H1 (cell line): Measurements from ENCODE around the gene MARK4. TPM values are rescaled to one million over a fixed set of nuclear protein-coding genes. Genes with fewer than 3 reads are reported as not detected.

Experiments used
- CTCF ChIA-PET: fragments of 300-600 bp; sonication (Branson Sonifier 250); formaldehyde crosslinking; loops from one replicate; lab custom pipeline; 2021; ENCODE audit not compliant: partially characterized antibody; lab: Charles Lee
- POLR2A ChIA-PET: fragments of 300-600 bp; sonication (Branson Sonifier 250); formaldehyde crosslinking; loops from one replicate; lab custom pipeline; 2021; ENCODE audit warnings: inconsistent platforms; ENCODE audit not compliant: partially characterized antibody; lab: Charles Lee
- DNase-seq, 2 experiments: peaks; one replicate each; pipeline versions ENCODE4 v3.0.0 to v3.0.0-alpha.2; 2010 to 2022; ENCODE audit warnings: low spot score in 2 of 2, low read depth in 1 of 2, mixed read lengths in 1 of 2
- FAIRE-seq: peaks from 2 replicates; lab custom pipeline; 2011; peaks lifted over from hg19 to GRCh38; lab: Jason Lieb, UNC
- H2AFZ ChIP-seq: 2 replicates; pipeline ENCODE4 v1.8.1; 2012; ENCODE audit warnings: low read length, inconsistent platforms
- H2AK5ac ChIP-seq: 2 replicates; pipeline ENCODE4 v1.6.1; 2013; ENCODE audit warnings: low read depth, low read length
- H2BK120ac ChIP-seq: replicated peaks from 2 replicates; pipeline ENCODE3; 2013; ENCODE audit warnings: low read depth, low read length, inconsistent platforms
- H2BK12ac ChIP-seq: 2 replicates; pipeline ENCODE4 v1.6.1; 2013; ENCODE audit warnings: low read depth, low read length
- H2BK15ac ChIP-seq: 2 replicates; pipeline ENCODE4 v1.6.1; 2013; ENCODE audit warnings: low read length
- H2BK20ac ChIP-seq: 2 replicates; pipeline ENCODE4 v1.6.1; 2013; ENCODE audit warnings: low read length
- H2BK5ac ChIP-seq: 2 replicates; pipeline ENCODE4 v1.6.1; 2013; ENCODE audit warnings: low read depth, low read length
- H3K14ac ChIP-seq: 2 replicates; pipeline ENCODE4 v1.6.1; 2013; ENCODE audit warnings: inconsistent platforms; ENCODE audit not compliant: insufficient read length
- H3K18ac ChIP-seq: 2 replicates; pipeline ENCODE4 v1.6.1; 2013; ENCODE audit warnings: low read length; ENCODE audit errors: extremely low read depth
- H3K23ac ChIP-seq: 2 replicates; pipeline ENCODE4 v1.6.1; 2013; ENCODE audit warnings: inconsistent platforms; ENCODE audit not compliant: insufficient read length
- H3K23me2 ChIP-seq: 2 replicates; pipeline ENCODE4 v1.6.1; 2013; ENCODE audit warnings: low read depth, low read length
- H3K27ac ChIP-seq: 2 replicates; pipeline ENCODE4 v1.6.1; 2011; ENCODE audit warnings: low read depth, low read length, inconsistent platforms
- H3K27me3 ChIP-seq, 4 experiments: replicated peaks in 1 of 4; 1 replicate in 1 of 4; 2 replicates in 3 of 4; pipeline versions ENCODE4 v1.6.1 to v1.8.1; 2011 to 2013; ENCODE audit warnings: low read length in 3 of 4, mild to moderate bottlenecking in 3 of 4, inconsistent platforms in 2 of 4, mixed read lengths in 2 of 4, moderate library complexity in 1 of 4; ENCODE audit not compliant: control insufficient read depth in 3 of 4, insufficient read depth in 3 of 4; ENCODE audit errors: extremely low read depth in 1 of 4
- H3K36me3 ChIP-seq, 4 experiments: 2 replicates each; pipeline versions ENCODE4 v1.6.1 to v1.8.1; 2011 to 2013; ENCODE audit warnings: mild to moderate bottlenecking in 4 of 4, low read length in 3 of 4, moderate library complexity in 2 of 4, control low read depth in 1 of 4, inconsistent platforms in 1 of 4; ENCODE audit not compliant: insufficient read depth in 4 of 4, control insufficient read depth in 2 of 4
- H3K4ac ChIP-seq: replicated peaks from 2 replicates; pipeline ENCODE3; 2013; ENCODE audit warnings: low read length, low read depth, mixed read lengths, inconsistent platforms; ENCODE audit not compliant: insufficient read length
- H3K4me1 ChIP-seq, 4 experiments: replicated peaks in 1 of 4; 1 replicate in 1 of 4; 2 replicates in 3 of 4; pipeline versions ENCODE4 v1.6.1 to v1.8.1; 2011 to 2013; ENCODE audit warnings: low read length in 3 of 4, inconsistent platforms in 2 of 4, mixed read lengths in 1 of 4; ENCODE audit not compliant: insufficient read depth in 4 of 4, control insufficient read depth in 3 of 4
- H3K4me2 ChIP-seq, 2 experiments: 2 replicates each; pipeline versions ENCODE4 v1.6.1 to v1.8.1; 2011 to 2013; ENCODE audit warnings: low read depth in 2 of 2, low read length in 2 of 2, control low read depth in 1 of 2, inconsistent platforms in 1 of 2, mild to moderate bottlenecking in 1 of 2; ENCODE audit not compliant: insufficient read depth in 1 of 2
- H3K4me3 ChIP-seq, 4 experiments: fragments of 200-600, 300-600 bp in 1 of 4; sonication (generic), shearing (Covaris generic), sonication (Bioruptor Twin) in 1 of 4; 2 replicates each; pipeline versions ENCODE4 v1.5.1 to v1.8.1; 2011 to 2016; ENCODE audit warnings: low read length in 4 of 4, low read depth in 3 of 4, control low read depth in 2 of 4, inconsistent platforms in 2 of 4, mild to moderate bottlenecking in 2 of 4, mixed read lengths in 1 of 4, moderate library complexity in 1 of 4; ENCODE audit not compliant: insufficient read depth in 2 of 4; ENCODE audit errors: extremely low read depth in 1 of 4
- H3K56ac ChIP-seq: replicated peaks from 2 replicates; pipeline ENCODE3; 2013; ENCODE audit warnings: low read depth, mild to moderate bottlenecking, mixed read lengths, low read length, inconsistent platforms; ENCODE audit not compliant: insufficient read length
- H3K79me1 ChIP-seq: 2 replicates; pipeline ENCODE4 v1.6.1; 2013; ENCODE audit warnings: low read depth, low read length, control low read depth
- H3K79me2 ChIP-seq, 2 experiments: 2 replicates each; pipeline versions ENCODE4 v1.6.1 to v1.8.1; 2012 to 2013; ENCODE audit warnings: low read length in 2 of 2, mild to moderate bottlenecking in 2 of 2, inconsistent platforms in 1 of 2; ENCODE audit not compliant: insufficient read depth in 2 of 2, control insufficient read depth in 1 of 2
- H3K9ac ChIP-seq, 4 experiments: replicated peaks in 1 of 4; 1 replicate in 1 of 4; 2 replicates in 3 of 4; pipeline versions ENCODE4 v1.6.1 to v1.8.1; 2011 to 2013; ENCODE audit warnings: low read depth in 3 of 4, low read length in 3 of 4, control low read depth in 2 of 4, mild to moderate bottlenecking in 2 of 4, moderate library complexity in 2 of 4, inconsistent platforms in 1 of 4; ENCODE audit errors: extremely low read depth in 1 of 4
- H3K9me3 ChIP-seq, 2 experiments: 2 replicates each; pipeline versions ENCODE4 v1.6.1 to v1.8.1; 2012 to 2013; ENCODE audit warnings: mild to moderate bottlenecking in 2 of 2, moderate library complexity in 2 of 2, control low read depth in 1 of 2, inconsistent platforms in 1 of 2, low read depth in 1 of 2, low read length in 1 of 2, mixed read lengths in 1 of 2; ENCODE audit not compliant: insufficient read depth in 2 of 2
- H4K20me1 ChIP-seq, 2 experiments: replicated peaks in 1 of 2; 2 replicates each; pipeline versions ENCODE3 to v1.8.1; 2011 to 2013; ENCODE audit warnings: inconsistent platforms in 2 of 2, low read length in 2 of 2, mild to moderate bottlenecking in 1 of 2; ENCODE audit not compliant: insufficient read depth in 2 of 2, control insufficient read depth in 1 of 2
- H4K5ac ChIP-seq: 2 replicates; pipeline ENCODE4 v1.6.1; 2013; ENCODE audit warnings: low read length, low read depth, mixed read lengths, inconsistent platforms; ENCODE audit not compliant: insufficient read length
- H4K8ac ChIP-seq: 2 replicates; pipeline ENCODE4 v1.8.0; 2013; ENCODE audit warnings: mild to moderate bottlenecking, moderate library complexity, low read length, inconsistent platforms; ENCODE audit not compliant: insufficient read depth; ENCODE audit errors: extremely low read depth
- H4K91ac ChIP-seq: replicated peaks from 2 replicates; pipeline ENCODE3; 2013; ENCODE audit warnings: low read length, mixed read lengths, inconsistent platforms; ENCODE audit not compliant: insufficient read length
- ASH2L ChIP-seq: fragments of 200-600, 300-600 bp; sonication (generic); IDR thresholded peaks from one replicate; pipeline ENCODE4 v1.7.1; 2017; ENCODE audit warnings: low read length
- ATF2 ChIP-seq: IDR thresholded peaks from 2 replicates; pipeline ENCODE4 v1.6.1; 2012; ENCODE audit warnings: low read length, inconsistent platforms
- BACH1 ChIP-seq: IDR thresholded peaks from 2 replicates; pipeline ENCODE4 v1.6.1; 2012; ENCODE audit warnings: low read length, improper control_type of control experiment
- CBX5 ChIP-seq: fragments of 300-800, 300-1000 bp; sonication (generic); IDR thresholded peaks from 2 replicates; pipeline ENCODE4 v1.7.1; 2016; ENCODE audit warnings: antibody characterized with exemption, low read length, low read depth
- EZH2 ChIP-seq: fragments of 200-600 bp; sonication (generic); IDR thresholded peaks from 2 replicates; pipeline ENCODE4 v1.7.1; 2012; ENCODE audit warnings: low read depth, mild to moderate bottlenecking, moderate library complexity, low read length, inconsistent platforms; ENCODE audit not compliant: severe bottlenecking
- KDM5A ChIP-seq: fragments of 200-600 bp; IDR thresholded peaks from 2 replicates; pipeline ENCODE4 v1.7.1; 2012; ENCODE audit warnings: mild to moderate bottlenecking, low read length, inconsistent platforms, mixed read lengths
- POLR2A ChIP-seq, 2 experiments: IDR thresholded peaks; 1 replicate in 1 of 2; 2 replicates in 1 of 2; pipeline ENCODE4 v1.6.1; 2011; ENCODE audit warnings: low read depth in 2 of 2, low read length in 2 of 2, mild to moderate bottlenecking in 2 of 2; ENCODE audit errors: control extremely low read depth in 1 of 2
- RFX5 ChIP-seq: IDR thresholded peaks from 2 replicates; pipeline ENCODE4 v1.6.1; 2011; ENCODE audit warnings: low read depth, low read length, improper control_type of control experiment, borderline replicate concordance
- TCF12 ChIP-seq: IDR thresholded peaks from 2 replicates; pipeline ENCODE4 v1.6.1; 2011; ENCODE audit warnings: low read depth, mild to moderate bottlenecking, low read length
- YY1 ChIP-seq: IDR thresholded peaks from 2 replicates; pipeline ENCODE4 v1.6.1; 2011; ENCODE audit warnings: low read depth, mild to moderate bottlenecking, low read length
- ZNF274 ChIP-seq: IDR thresholded peaks from 2 replicates; pipeline ENCODE4 v1.7.0; 2012; ENCODE audit warnings: low read length, borderline replicate concordance; ENCODE audit errors: extremely low read depth
- WGBS, 2 experiments: shearing (Covaris generic) in 1 of 2; methylation state at CpG; one replicate each; pipeline versions ENCODE4 v1.1.6 to v1.1.7; 2013 to 2015; ENCODE audit warnings: low lambda C conversion rate in 2 of 2, mixed read lengths in 2 of 2, inconsistent platforms in 1 of 2, low coverage in 1 of 2, missing lambda C conversion rate in 1 of 2; ENCODE audit not compliant: insufficient replicate concordance in 2 of 2, insufficient coverage in 1 of 2, insufficient read length in 1 of 2; ENCODE audit errors: extremely low coverage in 1 of 2, missing lambda C conversion rate in 1 of 2; 5-methylcytosine and 5-hydroxymethylcytosine counted together
- polyA plus RNA-seq, 7 experiments: library from polyadenylated mRNA; depleted of rRNA in 3 of 7; stranded (reverse) in 5 of 7; unstranded in 2 of 7; fragments of >200 nt in 5 of 7; fragments of 200-250 nt in 2 of 7; gene quantifications; 1 replicate in 5 of 7; 2 replicates in 1 of 7; 4 replicates in 1 of 7; pipeline versions ENCODE4 v1.2.1 to v1.2.3, GENCODE V29; 2011 to 2013; ENCODE audit warnings: missing spikeins in 2 of 7, mixed read lengths in 2 of 7
- total RNA-seq: library from RNA; stranded (reverse); fragmentation: NEBNext Ultra II Directional; extraction: Animal tissue kit (Norgen Biotek cat#: 25700); gene quantifications from 2 replicates; pipeline ENCODE4 v1.2.1, GENCODE V29; 2021

Gene MARK4
- total and polyA plus RNA-seq, 2 of the 8 experiments (the other 6 are each of a cell fraction or from before 2014, with no cell fraction given), result 12.3 to 49.8 TPM

GRCh38 chr19:45344621-45345505 lies 93.8 kb downstream of the MARK4 start:
- no peak overlapping the region for H2AK5ac ChIP-seq
- H2BK120ac ChIP-seq, result no peak overlapping the region
- H3K18ac ChIP-seq, result no peak overlapping the region
- no peak overlapping the region for H3K14ac ChIP-seq
- peaks cover 4 to 16% (median 13%) of the 10 kb centered on the region in 4 experiments; a peak in 6 of 7 replicates for H3K27me3 ChIP-seq
- H2BK20ac ChIP-seq, result no peak overlapping the region
- H3K27ac ChIP-seq, result no peak overlapping the region
- peaks cover 0 to 12% (median 5%) of the 10 kb centered on the region in 4 experiments; a peak in 5 of 7 replicates for H3K4me1 ChIP-seq
- no peaks in the 10 kb centered on the region for H3K79me1 ChIP-seq
- H3K9me3 ChIP-seq, result no peaks in the 10 kb centered on the region
- ChIA-PET POLR2A (interaction anchor here (1.2 to 4.9 kb wide), 4 partner anchors 9 to 193 kb away, joined by 3 to 25 read pairs (median 4); no protein-coding TSS in a partner anchor), CTCF (interaction anchor here (0.5 to 2.5 kb wide), 7 partner anchors 11 to 145 kb away, joined by 3 to 7 read pairs (median 5); no protein-coding TSS in a partner anchor)
- 0 out of 8 replicates have a peak, but pooled peaks cover 0 to 3% (median 0%) of the 10 kb centered on the region in 4 experiments for H3K36me3 ChIP-seq
- no peak overlapping the region for H2BK12ac ChIP-seq
- H3K4me2 ChIP-seq, result no peak overlapping the region
- no peaks in the 10 kb centered on the region for H3K79me2 ChIP-seq
- H3K4ac ChIP-seq, result no peak overlapping the region
- no peak for DNase-seq
- no peak overlapping the region for H4K5ac ChIP-seq
- no peak overlapping the region for H2BK15ac ChIP-seq
- H3K4me3 ChIP-seq, result no peak overlapping the region
- no peak overlapping the region for H2AFZ ChIP-seq
- peaks cover 3 to 20% of the 10 kb centered on the region in 2 experiments for H4K20me1 ChIP-seq
- no peak overlapping the region for H3K23ac ChIP-seq
- peaks cover 6% of the 10 kb centered on the region; the same call in 1 of the 2 replicates for H3K23me2 ChIP-seq
- 83% methylated on average over 6 of the region's 15 CpGs; no CpG with 5 or more reads in 1 of the 2 experiments for WGBS, 2 experiments
- H3K56ac ChIP-seq, result no peak overlapping the region
- no peak overlapping the region for H4K8ac ChIP-seq
- H3K9ac ChIP-seq, result no peak overlapping the region
- no peak for FAIRE-seq
- H2BK5ac ChIP-seq, result no peak overlapping the region
- no peak overlapping the region for H4K91ac ChIP-seq
- TF ChIP-seq RFX5 (no peak), ASH2L (no peak), TCF12 (no peak), YY1 (no peak), ZNF274 (no peak), BACH1 (no peak), ATF2 (no peak), CBX5 (no peak), KDM5A (no peak), EZH2 (no peak), POLR2A (IDR thresholded peaks at IDR 0.05; ENCODE audit: control extremely low read depth in 1 of 2, low read depth in 2 of 2, low read length in 2 of 2) (no peak)
